ENCODE data around the gene PALM. TPM values are rescaled to one million over a fixed set of nuclear protein-coding genes. Genes with fewer than 3 reads are reported as not detected.

The PALM gene
- total and polyA plus RNA-seq, 9 of the 15 experiments (the other 6 are each of a cell fraction or from before 2014, with no cell fraction given) = 0.04 to 6.6 (median 1.7) TPM

- TF ChIP-seq RNF219 (CRISPR knock-in tag; IDR thresholded peaks at IDR 0.05) (no peak), TFAP4 (CRISPR knock-in tag; IDR thresholded peaks at IDR 0.05; ENCODE audit: borderline replicate concordance) (no peak; the same call in 1 of the 2 replicates), GTF2A2 (tag; IDR thresholded peaks at IDR 0.05) (0 out of 2 replicates have a peak, but pooled peaks have one; percentile 33), KLF16 (IDR thresholded peaks at IDR 0.05) (no peak), AFF4 (CRISPR knock-in tag; IDR thresholded peaks at IDR 0.05) (no peak), L3MBTL2 (IDR thresholded peaks at IDR 0.05) (peak; percentile 81), TSHZ1 (CRISPR knock-in tag; IDR thresholded peaks at IDR 0.05) (no peak), XRCC5 (IDR thresholded peaks at IDR 0.05; ENCODE audit: low read depth, low read length) (0 out of 2 replicates have a peak, but pooled peaks have one; percentile 23), FOS (IDR thresholded peaks at IDR 0.05; ENCODE audit: extremely low read depth, insufficient read length) (no peak), ZNF764 (CRISPR knock-in tag; IDR thresholded peaks at IDR 0.05; ENCODE audit: low read depth) (no peak), SIN3A (IDR thresholded peaks at IDR 0.05; ENCODE audit: borderline replicate concordance in 2 of 2, control insufficient read depth in 1 of 2, low read depth in 2 of 2, low read length in 2 of 2) (peak; percentile 70 to 73; a peak in 2 of 4 replicates), BRF1 (IDR thresholded peaks at IDR 0.05; ENCODE audit: borderline replicate concordance, extremely low read depth, insufficient read length) (no peak)
Measured at GRCh38 chr19:662207-662961, 46.4 kb upstream of the PALM start (continued).

Data from K562 (cell line).